ENCODE results near the gene IQCN. TPM values are rescaled to one million over a fixed set of nuclear protein-coding genes. Genes with fewer than 3 reads are reported as not detected.

IQCN gene
- total RNA-seq, 1 donor from 2014 or later = 0.56 TPM

DNA sequence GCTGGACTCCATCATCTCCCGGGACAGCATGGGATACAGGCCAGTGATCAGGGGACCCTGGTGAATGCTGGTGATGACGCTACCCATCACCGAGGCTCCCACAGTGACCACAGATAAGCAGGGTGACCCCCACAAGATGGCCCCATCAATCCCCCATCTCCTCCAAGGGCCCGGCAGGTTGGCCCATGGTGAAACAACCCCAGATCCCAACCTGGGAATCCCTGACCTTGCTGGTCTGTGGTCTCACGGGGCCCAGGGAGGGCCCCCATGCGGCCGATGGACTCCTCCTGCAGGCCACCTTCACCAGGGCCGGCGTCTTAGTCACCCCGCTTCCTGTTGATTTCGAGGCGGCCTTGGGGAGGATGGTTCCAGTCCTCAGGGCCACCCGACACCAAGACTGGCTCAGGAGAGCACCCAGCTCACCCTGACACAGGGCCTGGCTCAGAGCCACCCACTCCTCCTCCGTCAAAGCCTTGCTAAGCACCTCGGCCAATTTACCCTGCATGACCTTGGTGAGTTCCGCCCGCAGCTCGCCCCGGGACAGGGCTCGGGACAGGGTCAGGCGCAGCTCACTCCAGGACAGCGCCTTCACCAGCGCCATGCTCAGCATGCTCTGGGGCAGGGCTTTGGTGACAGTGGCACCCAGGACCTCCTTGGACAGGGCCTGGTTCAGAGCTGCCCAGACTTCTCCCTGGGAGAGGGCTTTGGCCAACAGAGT is 10.0 kb downstream of the IQCN start:
- peak; percentile 5 for ATAC-seq

- no peak for ATAC-seq
These were observed 10.7 kb downstream of the IQCN start for GRCh38 chr19:18263324-18264136.

GRCh38 chr19:18262917-18263316 is 11.3 kb downstream of the IQCN start:
- no peak for ATAC-seq

GRCh38 chr19:18262144-18262543 is 12.1 kb downstream of the IQCN start:
- no peak for ATAC-seq

DNA sequence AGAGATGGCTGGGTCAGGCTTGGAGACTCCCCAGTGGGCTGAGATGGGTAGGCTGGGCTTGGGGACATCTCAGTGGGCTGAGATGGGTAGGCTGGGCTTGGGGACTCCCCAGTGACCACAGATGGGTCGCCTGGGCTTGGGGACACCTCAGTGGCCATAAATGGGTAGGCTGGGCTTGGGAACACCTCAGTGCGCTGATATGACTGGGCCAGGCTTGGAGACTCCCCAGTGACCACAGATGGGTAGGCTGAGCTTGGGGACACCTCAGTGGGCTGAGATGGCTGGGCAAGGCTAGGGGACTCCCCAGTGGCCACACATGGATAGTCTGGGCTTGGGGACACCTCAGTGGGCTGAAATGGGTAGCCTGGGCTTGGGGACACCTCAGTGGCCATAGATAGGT is 12.8 kb downstream of the IQCN start:
- no peak for ATAC-seq

GRCh38 chr19:18259893-18260292 is 14.4 kb downstream of the IQCN start:
- ATAC-seq = no peak

DNA sequence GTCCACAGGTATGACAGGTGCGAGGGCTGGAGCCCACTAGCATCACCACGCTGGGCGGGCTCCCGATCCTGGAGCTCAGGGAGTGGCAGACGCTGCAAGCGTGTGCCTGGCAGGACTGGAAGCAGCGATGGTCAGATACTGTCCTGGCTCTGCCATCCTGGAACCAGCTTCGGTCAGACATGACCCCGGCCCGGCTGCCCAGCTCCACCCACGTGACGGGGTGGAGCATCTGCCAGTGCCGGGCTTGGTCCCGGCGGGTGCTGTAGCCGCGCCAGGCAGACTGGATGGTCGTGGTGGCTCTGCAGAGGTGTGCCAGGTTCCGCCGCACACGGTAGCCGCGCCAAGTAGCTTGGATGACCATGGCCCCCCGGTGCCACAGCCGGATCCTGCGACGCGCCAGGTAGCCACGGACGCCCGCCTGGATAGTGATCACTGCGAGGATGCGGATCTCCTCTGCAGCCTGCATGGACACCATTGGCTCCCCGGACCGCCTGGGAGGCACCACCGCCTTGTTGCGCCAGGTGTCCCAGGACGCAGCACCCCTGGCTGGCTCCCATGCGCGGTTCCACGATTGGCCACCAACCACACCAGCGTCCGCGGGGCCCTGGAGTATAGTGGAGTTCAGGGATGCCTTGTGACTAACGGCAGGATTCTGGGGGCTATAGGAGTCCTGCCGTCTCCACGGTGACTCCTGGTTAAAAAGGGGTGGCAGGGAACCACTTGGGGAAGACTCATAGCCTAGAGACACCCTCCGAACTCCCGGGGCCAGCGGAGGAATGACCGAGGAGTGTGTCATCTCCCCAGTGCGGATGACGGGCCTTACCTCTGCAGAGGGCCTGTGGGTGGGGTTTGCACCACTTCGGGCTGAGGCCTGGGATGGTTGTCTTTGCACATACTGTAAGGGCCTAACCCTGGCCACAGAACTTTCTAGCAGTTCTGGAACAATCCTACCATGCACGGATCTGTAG is 16.5 kb downstream of the IQCN start:
- ATAC-seq = no peak

DNA sequence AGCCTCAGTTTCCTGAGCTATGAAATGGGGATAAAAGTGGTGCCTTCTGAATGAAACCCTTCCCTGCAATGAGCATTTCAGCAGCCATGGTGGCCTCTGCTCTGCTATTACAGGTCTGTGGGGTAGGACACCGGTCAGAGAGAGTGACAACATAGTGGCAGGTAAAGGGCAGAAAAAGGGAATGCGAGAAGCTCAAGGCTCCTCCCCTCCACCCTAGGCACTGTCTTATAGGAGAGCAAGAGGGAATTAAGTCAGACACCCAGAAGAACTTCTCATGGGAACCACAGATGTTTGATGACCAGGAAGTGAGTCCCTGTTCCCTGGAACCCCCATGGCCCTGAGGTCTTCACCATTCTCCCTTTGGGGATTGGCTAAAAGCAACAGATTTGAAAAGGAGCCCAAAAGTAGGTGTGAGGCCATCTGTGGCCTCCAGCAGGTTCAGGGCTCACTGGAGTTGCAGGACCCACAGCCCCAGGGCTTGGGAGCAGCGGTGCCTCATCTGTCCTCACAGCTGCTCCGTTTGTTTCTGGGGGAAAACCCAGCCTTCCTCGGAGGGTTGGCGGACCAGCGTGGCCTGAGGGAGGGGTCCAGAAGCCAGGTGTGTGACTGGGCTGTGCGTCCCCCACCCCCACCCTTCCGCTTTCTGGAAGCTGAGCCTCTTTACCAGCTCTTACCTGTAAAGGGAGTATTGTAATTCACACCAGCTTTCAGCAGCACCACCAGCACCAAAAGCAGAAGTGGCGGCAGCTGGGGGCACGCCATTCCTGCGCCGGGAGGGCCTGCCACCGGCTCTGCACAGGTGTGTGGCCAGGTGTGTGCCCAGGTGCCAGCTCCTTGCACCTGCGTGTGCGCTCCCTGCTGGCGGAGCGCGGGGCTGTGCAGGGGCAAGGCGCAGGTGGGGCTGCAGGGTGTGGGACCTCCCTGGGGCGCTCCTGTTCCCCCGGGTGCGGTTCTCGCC is 19.4 kb downstream of the IQCN start:
- peak; percentile 74 for ATAC-seq

- ATAC-seq = peak; percentile 88
These were observed 20.5 kb downstream of the IQCN start for GRCh38 chr19:18253716-18254115.

GRCh38 chr19:18253130-18253529 is 21.1 kb downstream of the IQCN start:
- ATAC-seq = no peak

DNA sequence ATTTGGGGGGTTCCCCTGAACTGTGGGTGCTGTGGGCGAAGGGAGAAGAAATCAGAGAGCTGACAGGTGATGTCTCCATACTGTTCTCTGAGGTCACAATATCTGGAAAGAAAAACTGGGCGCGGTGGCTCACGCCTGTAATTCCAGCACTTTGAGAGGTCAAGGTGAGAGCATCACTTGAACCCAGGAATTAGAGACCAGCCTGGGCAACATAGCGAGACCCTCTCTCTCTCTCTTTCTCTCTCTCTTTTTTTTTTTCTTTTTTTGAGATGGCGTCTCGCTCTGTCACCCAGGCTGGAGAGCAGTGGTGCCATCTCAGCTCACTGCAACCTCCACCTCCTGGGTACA is 21.9 kb downstream of the IQCN start:
- ATAC-seq = no peak

GRCh38 chr19:18251587-18252369 is 22.5 kb downstream of the IQCN start:
- ATAC-seq = peak; percentile 57

DNA sequence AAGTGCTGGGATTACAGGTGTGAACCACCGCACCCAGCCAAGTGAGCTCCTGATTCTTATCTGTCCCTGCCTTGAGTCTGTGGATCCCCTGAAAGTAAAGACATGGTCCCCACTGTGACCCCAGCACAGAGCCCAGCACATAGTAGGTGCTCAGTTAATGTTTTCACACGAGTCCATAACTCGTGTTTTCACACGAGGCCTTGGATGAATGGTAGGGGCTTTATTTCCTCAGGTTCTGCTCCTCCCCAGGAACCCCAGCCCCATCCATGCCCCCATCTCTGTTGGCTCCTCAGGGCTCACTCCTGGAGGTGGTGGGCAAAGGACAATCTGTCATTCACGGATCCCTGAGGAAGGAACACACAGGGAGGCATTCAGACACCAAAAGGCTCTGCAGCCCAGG is 24.4 kb downstream of the IQCN start:
- ATAC-seq = no peak

GRCh38 chr19:18245297-18245696 is 29.0 kb downstream of the IQCN start:
- ATAC-seq = no peak

GRCh38 chr19:18239303-18239702 is 34.9 kb downstream of the IQCN start:
- no peak for ATAC-seq

GRCh38 chr19:18234194-18234593 is 40.1 kb downstream of the IQCN start:
- ATAC-seq = no peak

DNA sequence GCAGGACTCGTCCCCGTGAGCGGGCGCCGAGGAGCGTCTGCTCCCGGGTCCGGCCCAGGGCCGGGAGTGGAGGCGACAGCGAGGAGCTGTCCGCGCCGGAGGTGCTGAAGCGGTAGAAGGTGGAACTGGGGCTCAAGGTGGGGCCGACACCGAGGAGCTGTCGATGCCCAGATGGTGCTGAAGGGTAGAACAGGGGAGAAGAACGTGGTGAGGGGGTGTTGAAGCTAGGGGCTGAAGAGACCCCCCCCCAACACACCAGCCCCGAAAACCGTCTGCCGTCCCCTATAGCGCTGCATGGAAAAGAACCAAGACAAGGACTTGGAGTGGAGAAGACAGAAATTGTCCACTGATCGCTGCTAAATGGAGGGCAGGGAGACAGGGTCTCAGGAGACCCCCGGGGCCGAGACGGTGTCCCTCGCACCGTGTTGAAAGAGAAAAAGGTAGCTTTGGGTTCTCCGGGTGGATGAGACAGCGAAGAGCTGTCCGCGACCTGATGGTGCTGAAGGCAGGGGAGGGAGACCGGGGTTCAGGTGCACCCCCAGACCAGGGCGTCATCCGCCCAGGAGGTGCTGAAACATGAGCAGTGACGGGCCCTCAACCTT is 40.9 kb downstream of the IQCN start:
- peak; percentile 65 for ATAC-seq

DNA sequence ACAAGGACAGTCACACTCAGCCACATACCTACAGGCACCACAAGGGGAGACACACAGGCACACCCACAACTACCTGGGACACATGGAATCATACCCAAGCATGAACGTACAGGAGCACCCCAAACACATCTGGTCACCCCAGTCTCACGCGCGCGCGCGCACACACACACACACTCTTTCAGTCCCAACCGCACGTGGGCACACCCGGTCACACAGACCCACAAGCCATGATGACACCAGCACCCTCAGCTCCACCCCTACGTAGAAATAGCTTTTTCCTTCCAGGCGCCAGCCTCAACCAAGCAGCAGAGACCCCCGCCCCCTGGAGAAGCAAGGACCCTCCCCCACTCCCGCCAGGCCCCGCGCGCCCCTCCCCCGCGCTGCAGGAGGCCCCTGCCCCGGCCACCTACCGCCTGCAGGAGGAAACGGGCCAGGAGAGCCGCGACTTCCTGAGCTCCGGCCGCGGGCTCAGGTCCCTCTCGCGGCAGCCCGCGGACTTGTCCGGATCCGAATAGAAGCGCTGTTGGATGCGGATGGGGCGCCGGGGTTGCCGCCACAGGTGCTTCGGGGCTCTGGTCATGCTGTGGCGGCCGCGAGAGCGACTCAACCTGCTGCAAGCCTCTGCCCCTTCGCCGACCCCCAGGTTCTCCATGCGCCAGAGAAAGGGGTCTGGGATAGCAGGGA is 41.6 kb downstream of the IQCN start:
- no peak for ATAC-seq

DNA sequence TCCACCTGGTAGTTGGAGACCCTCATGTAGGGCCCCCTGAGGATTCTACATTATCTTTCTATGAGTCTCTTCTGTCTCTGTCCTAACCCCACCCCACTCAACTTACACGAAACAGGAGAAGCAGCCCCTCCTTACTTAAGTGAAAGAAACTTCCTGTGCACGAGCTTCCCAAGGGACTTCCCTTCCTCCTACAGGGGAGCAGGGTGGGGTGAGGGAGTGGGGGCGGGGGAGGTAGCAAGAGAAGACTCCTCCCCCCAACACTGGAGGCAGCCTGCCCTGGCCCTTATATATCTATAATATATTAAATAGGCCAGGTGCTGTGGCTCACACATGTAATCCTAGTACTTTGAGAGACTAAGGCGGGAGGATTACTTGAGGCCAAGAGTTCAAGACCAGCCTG is 42.5 kb downstream of the IQCN start:
- ATAC-seq = no peak
